Upper lobe of right lung (tissue), 1 donor: ENCODE measurements around the gene PRKCQ. TPM values are rescaled to one million over a fixed set of nuclear protein-coding genes. Genes with fewer than 3 reads are reported as not detected.
A peak's percentile ranks its signal among the peaks of the same experiment; 100 is the strongest.

ENCODE experiments used
- ATAC-seq: fragments of 200-7000 bp; cut with Tn5 transposase; one replicate; pipeline ENCODE4 v1.9.1; 2020; ENCODE audit warnings: mild to moderate bottlenecking, moderate library complexity
- DNase-seq: peaks from one replicate; pipeline ENCODE4 v3.0.0-alpha.2; 2020
- H3K27ac ChIP-seq: fragments of 200-600 bp; one replicate; pipeline ENCODE4 v1.8.0; 2022
- H3K27me3 ChIP-seq: fragments of 200-600 bp; one replicate; pipeline ENCODE4 v1.8.0; 2022; ENCODE audit warnings: mild to moderate bottlenecking
- H3K36me3 ChIP-seq: fragments of 200-600 bp; one replicate; pipeline ENCODE4 v1.8.0; 2022
- H3K4me1 ChIP-seq: fragments of 200-600 bp; one replicate; pipeline ENCODE4 v1.8.0; 2022
- H3K4me3 ChIP-seq: fragments of 200-600 bp; one replicate; pipeline ENCODE4 v1.8.0; 2022; ENCODE audit warnings: mild to moderate bottlenecking
- H3K9me3 ChIP-seq: fragments of 200-600 bp; one replicate; pipeline ENCODE4 v1.8.0; 2022
- CTCF ChIP-seq: fragments of 200-600 bp; IDR thresholded peaks from one replicate; pipeline ENCODE4 v1.8.0; 2022; ENCODE audit warnings: antibody characterized with exemption
- intact Hi-C: fragments of 100-400 bp; cut with DNase I; formaldehyde crosslinking; loops from one replicate; pipeline ENCODE4 v1.11.0; 2022
- total RNA-seq: library from RNA; stranded (reverse); fragmentation: NEBNext Ultra II Directional; extraction: Animal tissue kit (Norgen Biotek cat#: 25700); gene quantifications from one replicate; pipeline ENCODE4 v1.2.1, GENCODE V29; 2021
- donor health status: DM: no; HTN: yes; CAD: no; lungs with severe emphysema.

PRKCQ gene
- total RNA-seq, 1 donor from 2014 or later = 9.8 TPM

- Histone ChIP-seq H3K27me3 (no peaks in the 10 kb centered on the region), H3K36me3 (no peaks in the 10 kb centered on the region), H3K4me3 (no peak overlapping the region), H3K27ac (no peak overlapping the region), H3K4me1 (peaks cover 16% of the 10 kb centered on the region), H3K9me3 (no peaks in the 10 kb centered on the region)
- no peak for TF ChIP-seq CTCF
- DNase-seq (no peak), ATAC-seq (no peak)
- intact Hi-C loops = loop anchor here (5.0 kb wide), 1 partner anchor 198 kb away; the partner anchor contains the start of gene PFKFB3
These were observed 180.2 kb downstream of the PRKCQ start for GRCh38 chr10:6399879-6400278.

GRCh38 chr10:6399231-6399741 lies 180.8 kb downstream of the PRKCQ start:
- no peaks in the 10 kb centered on the region for H3K36me3 ChIP-seq
- H3K27me3 ChIP-seq = no peaks in the 10 kb centered on the region
- intact Hi-C loops = no loop called here
- H3K4me1 ChIP-seq = peaks cover 16% of the 10 kb centered on the region
- no peak for DNase-seq
- TF ChIP-seq CTCF = no peak
- H3K27ac ChIP-seq = no peak overlapping the region
- ATAC-seq = peak; percentile 60
- no peaks in the 10 kb centered on the region for H3K9me3 ChIP-seq
- no peak overlapping the region for H3K4me3 ChIP-seq

GRCh38 chr10:6398399-6398798 lies 181.7 kb downstream of the PRKCQ start:
- Histone ChIP-seq H3K9me3 (no peaks in the 10 kb centered on the region), H3K36me3 (no peaks in the 10 kb centered on the region), H3K4me3 (no peak overlapping the region), H3K27me3 (no peaks in the 10 kb centered on the region), H3K27ac (no peak overlapping the region), H3K4me1 (peaks cover 16% of the 10 kb centered on the region)
- no peak for ATAC-seq
- intact Hi-C loops = no loop called here
- DNase-seq = no peak
- no peak for TF ChIP-seq CTCF

GRCh38 chr10:6396652-6397051 lies 183.4 kb downstream of the PRKCQ start:
- intact Hi-C loops = no loop called here
- Histone ChIP-seq H3K9me3 (no peaks in the 10 kb centered on the region), H3K27ac (no peak overlapping the region), H3K36me3 (no peaks in the 10 kb centered on the region), H3K4me1 (peaks cover 16% of the 10 kb centered on the region), H3K4me3 (no peak overlapping the region), H3K27me3 (no peaks in the 10 kb centered on the region)
- no peak for TF ChIP-seq CTCF
- ATAC-seq (peak; percentile 38), DNase-seq (no peak)

GRCh38 chr10:6396226-6396625 lies 183.8 kb downstream of the PRKCQ start:
- Histone ChIP-seq H3K27ac (no peak overlapping the region), H3K9me3 (no peaks in the 10 kb centered on the region), H3K36me3 (no peaks in the 10 kb centered on the region), H3K27me3 (no peaks in the 10 kb centered on the region), H3K4me1 (peaks cover 13% of the 10 kb centered on the region), H3K4me3 (no peak overlapping the region)
- DNase-seq (no peak), ATAC-seq (no peak)
- TF ChIP-seq CTCF = no peak
- intact Hi-C loops = no loop called here

- DNase-seq (no peak), ATAC-seq (peak; percentile 39)
- no peaks in the 10 kb centered on the region for H3K9me3 ChIP-seq
- no peak overlapping the region for H3K27ac ChIP-seq
- no peak overlapping the region for H3K4me3 ChIP-seq
- no peaks in the 10 kb centered on the region for H3K36me3 ChIP-seq
- no peaks in the 10 kb centered on the region for H3K27me3 ChIP-seq
- H3K4me1 ChIP-seq = peaks cover 6% of the 10 kb centered on the region
- intact Hi-C loops = no loop called here
- TF ChIP-seq CTCF = no peak
These were observed 184.5 kb downstream of the PRKCQ start for GRCh38 chr10:6395606-6396005.
